HTERT RPE-1 (cell line): ENCODE data around the gene USF2.
"Not testable (repeated sequence)": the region's sequence is repeated elsewhere in the genome, so short reads cannot be mapped to it uniquely, and the experiment has no call there.

Experiments
- in situ Hi-C: fragments of 300-500 bp; cut with MboI; formaldehyde crosslinking; loops from 4 replicates; pipeline ENCODE4 v1.14.3; 2020; ENCODE audit warnings: low sequenced_read_pairs

USF2 gene, protein sequence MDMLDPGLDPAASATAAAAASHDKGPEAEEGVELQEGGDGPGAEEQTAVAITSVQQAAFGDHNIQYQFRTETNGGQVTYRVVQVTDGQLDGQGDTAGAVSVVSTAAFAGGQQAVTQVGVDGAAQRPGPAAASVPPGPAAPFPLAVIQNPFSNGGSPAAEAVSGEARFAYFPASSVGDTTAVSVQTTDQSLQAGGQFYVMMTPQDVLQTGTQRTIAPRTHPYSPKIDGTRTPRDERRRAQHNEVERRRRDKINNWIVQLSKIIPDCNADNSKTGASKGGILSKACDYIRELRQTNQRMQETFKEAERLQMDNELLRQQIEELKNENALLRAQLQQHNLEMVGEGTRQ

DNA sequence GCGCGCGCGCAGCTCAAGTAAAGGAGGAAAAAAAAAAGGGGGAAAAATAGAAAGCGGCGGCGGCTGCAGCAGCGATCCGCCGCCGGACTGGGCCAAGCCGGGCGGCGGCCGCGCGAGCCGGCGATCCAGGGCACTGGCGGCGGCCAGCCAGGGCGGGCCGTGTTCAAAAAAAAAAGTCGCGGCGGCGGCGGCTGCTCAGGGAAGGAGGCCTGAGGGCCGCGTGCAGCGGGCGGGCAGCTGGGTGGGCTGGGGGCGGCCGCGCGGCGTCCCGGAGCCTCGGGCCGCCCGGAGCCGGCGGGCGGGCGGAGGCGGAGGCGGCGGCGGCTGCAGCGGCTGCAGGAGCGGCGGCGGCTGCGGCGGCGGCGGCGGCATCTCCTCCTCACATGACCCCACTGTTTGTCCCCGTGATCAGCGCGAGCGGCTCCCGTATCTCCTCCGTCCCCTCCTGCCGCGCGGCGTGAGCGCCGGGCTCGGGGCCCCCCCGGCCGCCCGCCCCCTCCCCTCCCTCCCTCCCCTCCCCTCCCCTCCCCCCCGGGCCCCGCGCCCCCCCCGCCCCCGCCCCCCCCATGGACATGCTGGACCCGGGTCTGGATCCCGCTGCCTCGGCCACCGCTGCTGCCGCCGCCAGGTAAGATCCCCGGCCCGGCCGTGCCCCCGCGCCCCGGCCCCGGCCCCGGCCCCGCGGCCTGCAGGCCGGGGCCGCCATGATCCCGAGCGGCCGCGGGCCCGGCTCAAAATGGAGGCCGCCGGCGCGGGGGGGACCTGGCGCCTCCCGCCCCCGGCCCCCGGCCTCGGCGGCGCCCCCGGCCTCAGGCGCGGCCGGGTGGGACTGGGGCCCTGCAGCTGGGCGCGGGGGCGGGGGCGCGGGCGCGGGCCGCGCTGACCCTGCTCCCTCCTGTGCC lies at the start of gene USF2:
Gene USF2, plus strand, starts transcription at position 427 of the 902 bp plus-strand sequence. Its CDS starts 140 bp downstream, at position 567.
- in situ Hi-C loops: no loop called here

DNA sequence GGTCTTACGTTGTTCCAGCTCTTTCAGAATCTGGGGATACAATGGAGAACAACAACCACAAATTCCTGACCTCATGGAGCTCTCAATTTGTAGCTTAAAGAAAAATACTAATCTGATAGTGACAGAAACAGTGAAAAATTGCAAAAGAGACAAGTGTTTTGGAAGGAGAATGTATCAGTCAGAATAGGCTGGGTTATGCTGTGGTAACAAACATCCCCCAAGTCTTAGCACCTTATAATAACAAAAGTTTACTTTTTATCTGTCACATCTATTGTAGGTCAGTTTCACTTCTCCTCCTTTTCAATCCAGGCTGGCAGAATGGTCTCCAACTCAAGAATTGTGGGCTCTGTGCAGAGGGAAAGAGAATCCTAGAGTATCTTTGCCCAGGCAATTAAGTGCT lies 49.8 kb upstream of the USF2 start:
- in situ Hi-C loops: no loop called here

DNA sequence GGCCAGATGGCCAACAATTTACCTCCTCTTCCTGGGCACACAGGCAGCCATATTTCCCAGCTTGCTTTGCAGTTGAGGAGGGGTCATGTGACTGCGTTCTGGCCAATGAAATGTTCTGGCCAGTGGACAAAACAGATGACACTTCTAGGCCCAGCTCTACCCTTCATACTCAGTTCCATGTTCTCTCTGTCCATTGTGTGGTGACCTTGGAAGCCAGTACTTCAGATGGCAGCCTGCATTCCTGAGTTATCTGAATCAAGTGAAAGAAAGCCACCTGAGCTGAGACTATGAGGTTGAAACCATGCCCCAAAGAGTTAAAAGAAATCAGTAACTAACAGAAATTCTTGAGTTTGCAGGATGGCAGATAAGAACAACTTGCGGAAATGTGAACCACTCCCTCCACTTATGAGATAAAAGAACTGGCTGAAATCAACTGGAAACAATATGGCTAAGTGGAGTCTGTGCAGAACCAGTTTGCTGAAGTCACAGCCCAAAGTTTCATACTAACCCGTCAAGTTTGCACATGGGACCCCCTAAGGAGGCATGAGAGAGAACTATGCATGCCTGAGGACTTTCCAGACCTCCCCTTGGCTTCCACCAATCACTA lies 48.3 kb upstream of the USF2 start:
- in situ Hi-C loops: no loop called here

DNA sequence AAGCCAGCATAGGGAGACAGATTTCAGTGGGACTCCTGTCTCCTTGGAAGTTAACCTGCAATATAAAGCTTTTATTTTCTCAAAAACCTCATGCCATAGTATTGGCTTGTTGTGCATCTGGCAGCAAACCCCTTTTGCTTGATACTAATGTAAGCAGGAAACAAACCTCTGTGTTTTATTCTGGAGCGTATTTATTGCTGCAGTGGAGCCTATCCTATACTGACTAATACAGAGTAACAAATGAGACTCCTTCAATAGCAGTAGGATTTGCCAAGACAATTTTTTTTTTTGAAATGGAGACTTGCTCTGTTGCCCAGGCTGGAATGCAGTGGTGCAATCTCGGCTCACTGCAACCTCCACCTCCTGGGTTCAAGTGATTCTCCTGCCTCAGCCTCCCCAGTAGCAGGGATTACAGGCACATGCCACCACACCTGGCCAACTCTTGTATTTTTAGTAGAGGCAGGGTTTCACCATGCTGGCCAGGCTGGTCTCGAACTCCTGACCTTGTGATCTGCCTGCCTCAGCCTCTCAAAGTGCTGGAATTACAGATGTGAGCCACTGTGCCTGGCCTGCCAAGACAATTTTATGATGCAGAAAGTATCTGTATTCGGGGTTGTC lies 47.7 kb upstream of the USF2 start:
- in situ Hi-C loops: not testable (repeated sequence)

DNA sequence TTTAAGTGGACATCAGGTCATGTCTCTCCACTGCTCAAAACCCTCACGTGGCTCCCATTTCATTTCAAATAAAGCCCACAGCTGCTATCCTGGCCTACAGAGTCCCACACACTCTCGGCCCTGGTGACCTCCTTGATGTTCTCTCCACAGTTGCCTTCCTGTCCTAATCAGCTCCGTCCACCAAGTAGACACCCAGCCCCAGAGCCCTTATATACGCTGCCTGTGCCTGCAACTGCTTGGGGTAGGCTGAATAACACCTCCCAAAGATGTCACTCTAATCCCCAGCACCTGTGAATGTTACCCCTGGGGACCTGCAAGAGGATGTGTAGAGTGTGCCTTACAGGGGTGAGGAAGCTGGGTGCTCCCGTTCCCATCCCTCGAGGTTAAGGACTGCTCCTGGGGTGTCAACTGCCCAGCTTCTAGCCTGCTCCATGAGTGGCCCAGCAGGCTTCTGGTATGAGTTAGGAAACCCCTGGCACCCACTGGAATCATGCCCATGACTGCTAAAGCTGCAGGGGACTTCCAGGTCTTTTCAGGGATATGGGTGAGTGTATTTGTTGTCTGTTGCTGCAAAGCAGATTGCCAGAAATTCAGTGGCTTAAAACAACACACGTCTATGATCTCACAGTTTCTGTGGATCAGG lies 46.3 kb upstream of the USF2 start:
- in situ Hi-C loops: no loop called here

DNA sequence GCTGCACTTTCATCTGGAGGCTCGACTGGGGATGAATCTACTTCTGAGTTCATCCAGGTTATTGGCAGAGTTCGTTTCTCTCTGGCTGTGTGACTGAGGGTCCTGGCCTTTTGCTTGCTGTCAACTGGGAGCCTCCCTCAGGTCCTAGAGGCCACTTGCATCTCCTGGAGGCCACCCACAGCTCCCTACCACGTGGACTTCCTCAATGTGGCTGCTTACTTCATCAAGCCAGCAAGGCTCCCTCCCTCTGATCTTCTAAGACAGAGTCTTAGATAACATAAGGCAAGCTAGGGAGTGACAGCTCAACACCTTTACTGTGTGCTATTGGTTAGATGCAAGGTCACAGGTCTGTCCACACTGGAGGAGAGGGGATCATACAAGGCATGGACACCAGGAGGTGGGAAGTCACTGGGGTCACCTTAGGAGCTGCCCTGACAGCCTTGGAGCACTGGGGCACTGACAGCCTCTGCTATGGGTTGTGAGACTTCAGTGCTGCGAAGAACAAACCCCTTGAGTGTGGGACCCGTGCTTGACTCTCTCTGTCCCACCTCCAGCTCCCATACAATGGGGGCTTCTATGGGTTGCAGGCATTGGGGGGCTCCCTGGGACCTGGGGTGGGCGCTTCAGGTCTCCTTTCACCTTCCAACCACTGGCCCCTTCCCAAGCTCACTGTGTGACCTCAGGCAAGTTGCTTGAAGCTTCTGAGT lies 45.5 kb upstream of the USF2 start:
- in situ Hi-C loops: no loop called here

DNA sequence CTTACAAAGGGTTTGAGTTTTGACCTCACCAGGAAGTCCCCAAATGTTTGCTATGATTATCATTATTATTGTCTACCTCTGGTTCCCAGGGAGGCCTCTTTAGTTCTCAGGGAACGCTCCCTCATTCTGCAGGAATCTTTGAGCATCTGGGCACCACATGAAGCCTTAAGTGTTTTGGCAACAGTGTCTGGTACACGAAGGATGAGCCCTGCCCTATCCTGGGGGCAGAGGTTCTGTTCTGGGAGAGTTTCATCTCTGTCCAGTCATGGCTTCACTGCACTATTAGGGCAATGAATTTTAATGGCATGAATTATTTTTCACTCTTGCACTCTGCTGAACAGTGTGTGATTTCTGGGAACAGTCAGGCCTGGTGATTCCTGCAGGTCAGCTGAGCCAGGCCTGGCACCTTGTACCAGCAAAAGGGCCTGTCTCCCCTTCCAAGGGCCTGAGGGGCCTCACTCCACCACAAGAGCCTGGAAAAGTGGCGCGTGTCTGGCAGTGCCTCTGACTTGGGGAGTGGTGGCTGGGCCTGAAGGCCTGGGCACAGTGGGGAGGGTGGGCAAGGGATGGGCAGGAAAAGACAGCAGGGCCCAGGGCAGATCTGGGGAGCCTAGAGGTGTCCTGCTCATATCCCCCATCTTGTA lies 44.8 kb upstream of the USF2 start:
- in situ Hi-C loops: no loop called here

DNA sequence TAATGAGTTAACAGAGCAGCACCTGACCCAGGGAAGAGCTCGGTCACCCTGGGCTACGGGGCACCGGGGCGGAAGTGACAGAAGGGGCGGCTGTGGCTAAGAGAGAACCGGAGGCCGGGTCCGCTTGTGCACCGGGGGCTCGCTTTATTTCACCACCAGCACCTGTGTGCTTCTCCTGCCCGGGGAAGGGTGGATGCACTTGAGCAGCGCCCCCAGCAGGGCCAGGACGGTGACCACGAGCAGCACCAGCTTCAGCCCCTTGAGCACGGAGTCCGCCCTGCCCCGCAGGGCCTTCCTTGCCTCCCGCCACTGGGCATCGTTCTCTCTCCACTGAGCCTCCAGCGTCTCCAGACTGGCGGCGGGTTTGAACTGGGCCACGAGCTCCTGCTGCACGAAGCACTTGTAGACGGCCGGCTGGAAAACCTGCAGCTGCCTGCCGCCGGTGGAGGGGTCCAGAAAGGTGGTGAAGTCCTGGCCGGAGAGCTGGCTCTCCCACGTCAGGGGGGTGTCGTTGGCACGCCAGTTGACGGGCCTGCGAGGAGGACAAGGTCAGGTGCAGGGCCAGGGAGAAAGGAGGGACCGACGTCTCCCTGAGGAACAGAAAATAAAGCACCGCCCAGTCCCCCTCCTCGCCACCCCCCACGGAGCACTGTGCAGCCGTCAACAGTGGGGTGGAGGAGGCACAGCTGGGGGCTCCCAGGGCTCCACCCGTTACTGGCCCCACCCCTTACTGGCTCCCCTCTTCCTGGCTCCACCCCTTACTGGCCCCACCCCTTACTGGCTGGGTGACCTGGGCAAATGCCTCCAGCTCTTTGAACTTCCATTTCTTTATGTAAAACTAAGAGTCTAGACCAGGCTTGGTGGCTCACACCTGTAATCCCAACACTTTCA lies 43.8 kb upstream of the USF2 start:
- in situ Hi-C loops: no loop called here

DNA sequence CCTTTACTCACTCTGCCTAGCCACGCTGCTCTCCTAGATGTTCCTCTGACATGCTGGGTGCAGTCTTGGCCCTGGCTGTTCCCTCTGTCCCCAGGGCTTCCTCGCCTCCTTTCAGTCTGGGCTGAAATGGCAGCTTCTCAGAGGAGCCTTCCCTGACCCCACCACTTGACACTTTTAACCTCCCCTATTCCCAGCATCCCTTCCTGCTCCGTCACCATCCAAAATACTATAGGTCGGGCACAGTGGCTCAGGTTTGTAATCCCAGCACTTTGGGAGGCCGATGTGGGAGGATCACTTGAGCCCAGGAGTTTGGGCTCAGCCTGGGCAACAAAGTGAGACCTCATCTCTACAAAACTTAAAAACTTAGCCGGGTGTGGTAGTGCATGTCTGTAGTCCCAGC lies 42.8 kb upstream of the USF2 start:
- in situ Hi-C loops: no loop called here

DNA sequence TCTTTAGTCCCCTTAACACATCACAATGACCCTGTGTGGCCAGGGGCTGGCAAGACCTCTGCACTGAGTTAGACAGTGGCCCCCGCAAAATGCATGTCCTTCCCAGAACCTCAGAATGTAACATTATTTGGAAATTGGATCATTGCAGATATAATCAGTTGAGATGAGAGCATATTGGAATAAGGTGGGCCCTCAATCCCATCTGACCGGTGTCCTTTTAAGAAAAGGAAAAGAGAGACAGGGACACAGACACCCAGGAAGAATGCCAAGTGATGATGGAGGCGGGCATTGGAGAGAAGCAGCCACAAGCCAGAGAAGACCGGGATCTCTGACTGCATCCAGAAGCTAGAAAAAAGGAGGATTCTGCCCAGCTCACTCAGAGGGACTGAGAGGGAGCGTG lies 42.0 kb upstream of the USF2 start:
- in situ Hi-C loops: no loop called here

DNA sequence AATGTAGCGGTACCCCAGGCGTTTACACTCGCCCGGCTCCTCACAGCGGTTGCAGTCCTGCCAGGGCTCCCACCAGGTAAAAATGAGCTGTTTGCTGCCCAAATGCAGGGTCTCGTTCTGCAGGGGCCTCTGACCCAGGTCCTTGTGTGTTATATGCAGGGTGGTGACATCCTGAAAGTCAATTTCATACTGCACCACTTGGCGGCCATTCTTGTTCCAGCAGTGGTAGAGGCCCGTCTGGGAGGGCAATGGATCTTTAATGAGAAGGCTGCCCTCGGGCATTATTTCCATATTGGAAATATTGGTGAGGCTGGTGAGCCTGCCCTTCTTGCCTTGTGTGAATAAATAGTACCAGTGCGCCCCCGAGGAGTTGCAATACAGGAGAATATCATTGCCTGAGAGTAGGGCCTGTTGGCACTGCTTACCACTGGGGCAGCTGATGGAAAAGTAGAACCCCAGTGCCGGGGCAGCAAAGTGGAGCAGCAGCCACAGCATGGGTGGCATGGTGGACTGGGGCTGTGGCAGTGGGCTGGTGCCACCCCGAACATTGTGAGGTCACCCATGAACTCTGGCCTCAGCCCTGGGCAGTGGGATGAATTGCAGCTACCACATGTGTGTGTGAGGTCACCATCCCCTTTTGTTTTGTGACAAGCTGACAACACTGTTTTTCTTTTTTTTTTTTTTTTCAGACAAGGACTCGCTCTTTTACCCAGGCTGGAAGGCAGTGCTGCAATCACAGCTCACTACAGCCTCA lies 40.4 kb upstream of the USF2 start, which contains the start of gene FAM187B:
Gene FAM187B, minus strand, starts transcription at position 563 of the 754 bp plus-strand sequence. Its CDS starts 59 bp downstream, at position 504.
- in situ Hi-C loops: no loop called here

DNA sequence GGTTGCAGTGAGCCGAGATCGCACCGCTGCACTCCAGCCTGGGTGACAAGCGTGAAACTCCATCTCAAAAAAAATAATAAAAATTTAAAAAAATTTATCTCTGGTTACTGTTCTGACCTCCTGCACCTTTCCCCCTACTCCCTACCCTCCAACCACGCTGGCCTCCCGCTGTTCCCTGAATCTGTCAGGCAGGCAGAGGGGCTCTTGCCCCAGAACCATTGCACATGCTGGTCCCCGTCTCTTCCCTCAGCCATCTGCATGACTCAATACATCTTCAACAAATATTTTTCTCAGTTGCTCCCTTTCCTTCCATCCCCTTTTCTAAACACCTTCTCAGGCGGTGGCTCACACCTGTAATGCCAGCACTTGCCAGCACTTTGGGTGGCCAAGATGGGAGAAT lies 39.2 kb upstream of the USF2 start:
- in situ Hi-C loops: no loop called here

DNA sequence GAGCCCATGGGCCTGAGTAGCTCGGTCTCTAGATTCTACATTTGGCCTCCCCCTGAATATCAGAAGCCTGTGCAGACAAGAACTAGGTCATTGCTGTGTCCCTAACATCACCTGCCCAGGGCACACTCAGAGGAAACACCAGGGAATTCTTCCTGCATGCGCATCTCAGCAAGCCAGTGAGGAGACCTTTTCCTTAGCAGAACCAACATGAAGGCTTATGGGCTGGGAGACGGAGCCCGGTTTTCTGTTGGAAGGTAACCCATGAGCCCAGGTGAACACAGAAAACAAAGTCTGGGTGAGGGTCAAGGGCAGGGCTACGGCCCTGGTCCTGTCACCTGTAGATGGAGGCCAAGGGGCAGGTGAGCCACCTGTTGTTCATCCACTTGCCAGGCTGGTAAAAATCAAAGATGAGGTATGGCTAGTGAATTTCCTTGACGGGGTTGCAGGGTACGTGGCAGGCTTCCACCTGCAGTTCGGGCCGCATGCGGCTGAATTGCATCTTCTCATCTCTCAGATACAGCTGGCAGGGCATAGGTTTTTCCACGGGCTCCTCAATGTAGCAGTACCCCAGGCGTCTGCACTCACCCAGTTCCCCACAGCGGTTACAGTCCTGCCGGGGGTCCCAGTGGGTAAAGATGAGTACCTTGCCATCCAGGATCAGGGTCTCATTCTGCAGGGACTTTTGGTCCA lies 36.7 kb upstream of the USF2 start:
- in situ Hi-C loops: no loop called here

DNA sequence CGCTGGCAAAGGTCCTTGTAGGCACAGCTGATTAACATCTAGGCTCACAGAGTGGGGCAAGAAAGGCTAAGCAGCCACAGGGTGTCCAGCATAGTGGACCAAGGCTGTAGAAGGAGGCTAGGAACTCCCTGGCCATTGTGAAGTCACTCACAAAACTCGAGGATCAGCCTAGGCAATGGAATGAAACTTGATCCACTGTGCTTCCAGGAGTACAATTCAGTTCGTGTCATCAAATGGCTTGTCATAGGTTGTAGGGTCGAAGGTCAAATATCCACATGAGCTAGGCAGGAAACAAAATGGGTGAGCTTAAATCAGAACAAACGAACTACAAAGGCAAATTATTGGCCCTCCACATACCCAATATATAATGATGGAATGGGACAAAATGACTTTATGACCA lies 35.9 kb upstream of the USF2 start:
- in situ Hi-C loops: no loop called here

DNA sequence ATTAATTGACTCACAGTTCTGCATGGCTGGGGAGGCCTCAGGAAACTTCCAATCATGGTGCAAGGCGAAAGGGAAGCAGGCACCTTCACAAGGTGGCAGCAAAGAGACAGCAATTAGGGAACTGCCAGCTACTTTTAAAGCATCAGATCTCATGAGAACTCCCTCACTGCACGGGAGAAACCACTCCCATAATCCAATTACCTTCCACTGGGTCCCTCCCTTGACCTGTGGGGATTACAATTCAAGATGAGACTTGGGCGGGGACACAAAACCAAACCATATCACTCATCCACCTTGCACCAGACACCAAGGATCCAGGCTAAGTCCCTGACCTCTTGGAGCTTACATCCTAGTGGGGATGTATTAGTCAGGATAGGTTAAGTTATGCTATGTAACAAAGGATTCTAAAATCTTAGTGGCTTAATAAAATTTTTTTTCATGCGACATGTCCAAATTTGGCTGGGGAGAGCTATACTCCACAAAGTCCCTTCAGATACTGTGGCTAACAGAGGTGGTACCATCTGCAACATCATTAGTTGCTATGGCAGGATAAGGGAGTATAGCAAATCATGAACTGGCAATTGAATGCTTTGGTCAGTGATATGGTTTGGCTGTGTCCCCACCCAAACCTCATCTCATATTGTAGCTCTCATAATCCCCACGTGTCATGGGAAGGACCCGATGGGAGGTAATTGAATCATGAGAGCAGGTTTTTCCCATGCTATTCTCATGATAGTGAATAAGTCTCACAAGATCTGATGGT lies 31.9 kb upstream of the USF2 start:
- in situ Hi-C loops: no loop called here

DNA sequence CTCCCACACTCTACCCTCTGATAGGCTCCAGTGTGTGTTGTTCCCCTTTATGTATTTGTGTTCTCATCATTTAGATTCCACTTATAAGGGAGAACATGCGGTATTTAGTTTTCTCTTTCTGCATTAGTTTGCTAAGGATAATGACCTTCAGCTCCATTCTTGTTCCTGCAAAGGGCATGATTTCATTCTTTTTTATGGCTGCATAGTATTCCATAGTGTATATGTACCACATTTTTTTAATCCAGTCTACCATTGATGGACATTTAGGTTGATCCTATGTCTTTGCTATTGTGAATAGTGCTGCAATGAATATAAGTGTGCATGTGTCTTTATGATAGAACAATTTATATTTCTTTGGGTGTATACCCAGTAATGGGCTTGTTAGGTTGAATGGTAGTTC lies 29.2 kb upstream of the USF2 start:
- in situ Hi-C loops: not testable (repeated sequence)
